Neural crest cell (in vitro differentiated cells): ENCODE measurements around the gene PEX1. TPM values are rescaled to one million over a fixed set of nuclear protein-coding genes. Genes with fewer than 3 reads are reported as not detected.
"Not testable (repeated sequence)": the region's sequence is repeated elsewhere in the genome, so short reads cannot be mapped to it uniquely, and the experiment has no call there.

ENCODE experiments used
- DNase-seq: peaks from one replicate; pipeline ENCODE4 v3.0.0; 2021; ENCODE audit warnings: low read depth, mixed read lengths, low spot score
- H3K27ac Mint-ChIP-seq: one replicate; pipeline ENCODE4 v1.8.0; 2021; ENCODE audit warnings: mild to moderate bottlenecking, mixed read lengths; ENCODE audit not compliant: unreplicated experiment
- H3K27me3 Mint-ChIP-seq: 2 replicates; pipeline ENCODE4 v1.8.0; 2021; ENCODE audit warnings: low read depth, mild to moderate bottlenecking, mixed read lengths
- H3K36me3 Mint-ChIP-seq: 2 replicates; pipeline ENCODE4 v1.8.0; 2021; ENCODE audit warnings: low read depth, mild to moderate bottlenecking, mixed read lengths
- H3K4me1 Mint-ChIP-seq: 2 replicates; pipeline ENCODE4 v1.8.0; 2021; ENCODE audit warnings: mixed read lengths
- H3K4me3 Mint-ChIP-seq: one replicate; pipeline ENCODE4 v1.8.0; 2021; ENCODE audit warnings: mild to moderate bottlenecking, mixed read lengths
- H3K9me3 Mint-ChIP-seq: 2 replicates; pipeline ENCODE4 v1.8.0; 2021; ENCODE audit warnings: mixed read lengths
- CTCF ChIP-seq: fragments of 200-600 bp; sonication (generic); conservative IDR thresholded peaks from 2 replicates; pipeline ENCODE4 v1.5.0; 2021; ENCODE audit warnings: antibody characterized with exemption, mild to moderate bottlenecking
- total RNA-seq: library from RNA; stranded (reverse); gene quantifications from 2 replicates; pipeline ENCODE4 v1.2.1, GENCODE V29; 2021

PEX1 gene
- total RNA-seq, 1 donor from 2014 or later, result 24.8 TPM

GRCh38 chr7:92487804-92488203 lies 40.5 kb downstream of the PEX1 start:
- no peaks in the 10 kb centered on the region for H3K9me3 Mint-ChIP-seq
- H3K4me1 Mint-ChIP-seq, result no peaks in the 10 kb centered on the region
- H3K36me3 Mint-ChIP-seq, result peaks cover 11% of the 10 kb centered on the region
- no peak overlapping the region for H3K4me3 Mint-ChIP-seq
- no peaks in the 10 kb centered on the region for H3K27me3 Mint-ChIP-seq
- DNase-seq, result no peak
- no peak overlapping the region for H3K27ac Mint-ChIP-seq
- no peak for TF ChIP-seq CTCF

GRCh38 chr7:92485974-92486373 lies 42.3 kb downstream of the PEX1 start:
- H3K36me3 Mint-ChIP-seq, result peaks cover 11% of the 10 kb centered on the region
- no peaks in the 10 kb centered on the region for H3K9me3 Mint-ChIP-seq
- no peak for DNase-seq
- H3K27ac Mint-ChIP-seq, result no peak overlapping the region
- TF ChIP-seq CTCF, result no peak
- no peaks in the 10 kb centered on the region for H3K4me1 Mint-ChIP-seq
- no peak overlapping the region for H3K4me3 Mint-ChIP-seq
- H3K27me3 Mint-ChIP-seq, result no peaks in the 10 kb centered on the region

GRCh38 chr7:92485267-92485892 lies 42.9 kb downstream of the PEX1 start:
- H3K27ac Mint-ChIP-seq, result no peak overlapping the region
- no peaks in the 10 kb centered on the region for H3K9me3 Mint-ChIP-seq
- H3K4me1 Mint-ChIP-seq, result no peaks in the 10 kb centered on the region
- DNase-seq, result no peak
- H3K36me3 Mint-ChIP-seq, result peaks cover 11% of the 10 kb centered on the region
- no peaks in the 10 kb centered on the region for H3K27me3 Mint-ChIP-seq
- no peak for TF ChIP-seq CTCF
- no peak overlapping the region for H3K4me3 Mint-ChIP-seq

GRCh38 chr7:92484226-92484625 lies 44.1 kb downstream of the PEX1 start:
- not testable (repeated sequence) for H3K4me3 Mint-ChIP-seq, DNase-seq, H3K27me3 Mint-ChIP-seq, H3K4me1 Mint-ChIP-seq, H3K27ac Mint-ChIP-seq, H3K9me3 Mint-ChIP-seq, H3K36me3 Mint-ChIP-seq

GRCh38 chr7:92483624-92484023 lies 44.7 kb downstream of the PEX1 start:
- H3K4me1 Mint-ChIP-seq, H3K27me3 Mint-ChIP-seq, H3K9me3 Mint-ChIP-seq, H3K4me3 Mint-ChIP-seq, H3K36me3 Mint-ChIP-seq, DNase-seq, H3K27ac Mint-ChIP-seq: not testable (repeated sequence)

- not testable (repeated sequence) for H3K9me3 Mint-ChIP-seq, H3K4me3 Mint-ChIP-seq, H3K27ac Mint-ChIP-seq, H3K27me3 Mint-ChIP-seq, DNase-seq, H3K4me1 Mint-ChIP-seq, H3K36me3 Mint-ChIP-seq
These were observed 49.2 kb downstream of the PEX1 start for GRCh38 chr7:92479146-92479545.

- Mint-ChIP-seq H3K4me1 (no peaks in the 10 kb centered on the region), H3K27ac (no peak overlapping the region), H3K9me3 (no peaks in the 10 kb centered on the region), H3K36me3 (peaks cover 4% of the 10 kb centered on the region), H3K4me3 (no peak overlapping the region), H3K27me3 (no peaks in the 10 kb centered on the region)
- TF ChIP-seq CTCF, result no peak
- no peak for DNase-seq
These were observed 49.6 kb downstream of the PEX1 start for GRCh38 chr7:92478711-92479110.
